Measurements from ENCODE around the gene SLC43A2. TPM values are rescaled to one million over a fixed set of nuclear protein-coding genes. Genes with fewer than 3 reads are reported as not detected.

The SLC43A2 gene
- polyA plus RNA-seq, 1 of the 3 experiments (the other 2 are of a cell fraction): 9.8 TPM

DNA sequence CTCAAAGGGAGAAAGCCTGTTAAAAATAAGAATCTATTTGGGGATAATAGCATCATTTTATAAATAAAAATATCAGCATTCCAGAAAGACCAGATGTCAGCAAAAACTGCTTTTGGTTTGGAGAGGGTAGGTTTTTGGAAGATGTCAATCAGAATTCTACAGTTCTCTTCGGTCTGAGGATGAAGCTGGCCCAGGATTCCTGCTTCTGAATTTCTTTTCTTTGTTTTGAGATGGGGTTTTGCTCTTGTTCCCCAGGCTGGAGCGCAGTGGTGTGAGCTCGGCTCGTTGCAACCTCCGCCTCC, 35.1 kb downstream of the SLC43A2 start:
- no peak for DNase-seq
- no peaks in the 10 kb centered on the region for H3K27me3 ChIP-seq (ENCODE audit: insufficient read depth)
- no peaks in the 10 kb centered on the region for H3K9me2 ChIP-seq
- peaks cover 8% of the 10 kb centered on the region for H3F3A ChIP-seq (replicated peaks; ENCODE audit: insufficient read depth)
- TF ChIP-seq USF1 (IDR thresholded peaks at IDR 0.05; ENCODE audit: borderline replicate concordance, low read depth): no peak
- no peak for TF ChIP-seq SIN3A (IDR thresholded peaks at IDR 0.05; ENCODE audit: borderline replicate concordance, low read depth, low read length)
- no peak for TF ChIP-seq FOXJ3 (CRISPR knock-in tag; IDR thresholded peaks at IDR 0.05)
- no peak for TF ChIP-seq PBX3 (IDR thresholded peaks at IDR 0.05)
- TF ChIP-seq MEF2A (IDR thresholded peaks at IDR 0.05; ENCODE audit: borderline replicate concordance, low read depth): no peak
- no peak for TF ChIP-seq NRF1 (IDR thresholded peaks at IDR 0.05; ENCODE audit: low read depth, low read length)
- TF ChIP-seq MXI1 (IDR thresholded peaks at IDR 0.05; ENCODE audit: low read depth, low read length): no peak
- CTCF ChIA-PET: interaction anchor here (2.3 kb wide), 1 partner anchor 19 kb away, joined by 7 read pairs; no protein-coding TSS in a partner anchor
- no peak overlapping the region for H3K27ac ChIP-seq (ENCODE audit: low read depth in 2 of 2, low read length in 1 of 2)
- no peak overlapping the region for H3K4me2 ChIP-seq
- 97% methylated on average over 5 of the region's 5 CpGs for WGBS (ENCODE audit: low lambda C conversion rate)
- POLR2A ChIA-PET: no interaction called here
- H2AFZ ChIP-seq (ENCODE audit: low read depth): no peak overlapping the region
- H3K4me3 ChIP-seq (ENCODE audit: low read depth in 2 of 2, low read length in 1 of 2): no peak overlapping the region
- no peaks in the 10 kb centered on the region for H4K20me1 ChIP-seq (ENCODE audit: insufficient read depth)
- H3K9me3 ChIP-seq: no peaks in the 10 kb centered on the region
- H3K79me2 ChIP-seq (ENCODE audit: insufficient read depth): no peaks in the 10 kb centered on the region
- H3K4me1 ChIP-seq (ENCODE audit: control insufficient read depth in 1 of 2, insufficient read depth in 2 of 2, low read depth in 1 of 2, low read length in 1 of 2): peaks cover 0 to 13% of the 10 kb centered on the region in 2 experiments; a peak in 2 of 4 replicates
- H3K36me3 ChIP-seq (replicated peaks in 1 of 2; ENCODE audit: control insufficient read depth in 1 of 2, insufficient read depth in 2 of 2, low read length in 1 of 2): no peaks in the 10 kb centered on the region
- H3K9ac ChIP-seq: no peak overlapping the region

DNA sequence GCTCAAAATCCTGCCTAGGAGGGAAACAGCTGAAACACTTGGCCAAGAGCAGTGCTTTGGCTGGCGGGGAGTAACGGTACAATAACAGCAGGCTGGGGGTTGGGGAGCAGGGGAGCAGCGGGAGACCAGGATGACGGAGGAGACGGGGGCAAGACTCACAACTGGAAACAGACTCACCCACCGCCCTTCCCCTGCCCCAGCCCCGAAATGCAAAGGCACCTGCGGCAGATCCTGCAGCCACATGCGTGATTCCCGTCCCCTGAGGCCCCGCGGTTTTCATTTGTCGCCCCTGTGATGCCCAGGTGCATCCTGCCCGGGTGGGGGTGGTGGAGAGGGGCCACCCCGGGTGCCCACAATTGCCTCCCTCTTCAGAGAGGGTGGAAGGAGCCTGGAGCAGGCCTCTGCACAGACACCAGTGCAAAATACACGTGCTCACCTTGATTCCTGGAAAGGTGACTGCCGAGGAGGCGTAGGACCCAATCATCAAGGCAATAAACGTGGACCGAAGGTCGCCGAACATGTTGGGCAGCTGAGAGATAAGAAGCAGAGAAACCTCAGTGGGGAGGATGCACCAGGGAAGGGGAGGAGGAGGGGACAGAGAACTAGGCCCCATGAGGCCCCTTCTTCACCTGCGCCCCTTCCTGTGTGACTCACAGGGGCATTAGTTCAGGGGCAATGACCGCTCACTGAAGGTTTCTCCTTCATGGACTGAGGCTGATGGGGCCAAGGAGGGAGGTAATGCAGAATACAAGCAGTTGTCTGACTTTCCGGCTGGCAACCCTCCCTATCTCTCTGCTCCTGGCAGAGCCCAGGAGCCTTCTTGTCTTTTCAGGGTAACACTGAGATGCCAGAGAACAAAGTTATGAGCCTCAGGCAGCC, 35.6 kb downstream of the SLC43A2 start:
- no peaks in the 10 kb centered on the region for H3K36me3 ChIP-seq (replicated peaks in 1 of 2; ENCODE audit: control insufficient read depth in 1 of 2, insufficient read depth in 2 of 2, low read length in 1 of 2)
- H3K9ac ChIP-seq: no peak overlapping the region
- no peaks in the 10 kb centered on the region for H3K9me3 ChIP-seq
- no peak overlapping the region for H3K27ac ChIP-seq (ENCODE audit: low read depth in 2 of 2, low read length in 1 of 2)
- no peaks in the 10 kb centered on the region for H3K9me2 ChIP-seq
- ChIA-PET CTCF (interaction anchor here (2.3 kb wide), 1 partner anchor 19 kb away, joined by 7 read pairs; no protein-coding TSS in a partner anchor), POLR2A (no interaction called here)
- no peak overlapping the region for H3K4me3 ChIP-seq (ENCODE audit: low read depth in 2 of 2, low read length in 1 of 2)
- no peaks in the 10 kb centered on the region for H3K79me2 ChIP-seq (ENCODE audit: insufficient read depth)
- peaks cover 8% of the 10 kb centered on the region for H3F3A ChIP-seq (replicated peaks; ENCODE audit: insufficient read depth)
- H3K27me3 ChIP-seq (ENCODE audit: insufficient read depth): no peaks in the 10 kb centered on the region
- no peaks in the 10 kb centered on the region for H4K20me1 ChIP-seq (ENCODE audit: insufficient read depth)
- WGBS (ENCODE audit: low lambda C conversion rate): 90% methylated on average over 19 of the region's 25 CpGs
- no peak for DNase-seq
- TF ChIP-seq FOSL2 (IDR thresholded peaks at IDR 0.05; ENCODE audit: borderline replicate concordance, low read depth): no peak
- TF ChIP-seq MEF2A (IDR thresholded peaks at IDR 0.05; ENCODE audit: borderline replicate concordance, low read depth): no peak
- no peak for TF ChIP-seq USF1 (IDR thresholded peaks at IDR 0.05; ENCODE audit: borderline replicate concordance, low read depth)
- no peak for TF ChIP-seq GATA2 (CRISPR knock-in tag; IDR thresholded peaks at IDR 0.05)
- TF ChIP-seq SIN3A (IDR thresholded peaks at IDR 0.05; ENCODE audit: borderline replicate concordance, low read depth, low read length): no peak
- TF ChIP-seq RCOR1 (IDR thresholded peaks at IDR 0.05; ENCODE audit: low read length): no peak
- TF ChIP-seq RAD21 (IDR thresholded peaks at IDR 0.05; ENCODE audit: low read length): no peak
- no peak for TF ChIP-seq TEAD4 (IDR thresholded peaks at IDR 0.05; ENCODE audit: borderline replicate concordance, insufficient read depth)
- TF ChIP-seq NFIC (IDR thresholded peaks at IDR 0.05; ENCODE audit: borderline replicate concordance): no peak
- no peak for TF ChIP-seq USF2 (IDR thresholded peaks at IDR 0.05; ENCODE audit: borderline replicate concordance, low read depth, low read length)
- TF ChIP-seq, protein P1, sequence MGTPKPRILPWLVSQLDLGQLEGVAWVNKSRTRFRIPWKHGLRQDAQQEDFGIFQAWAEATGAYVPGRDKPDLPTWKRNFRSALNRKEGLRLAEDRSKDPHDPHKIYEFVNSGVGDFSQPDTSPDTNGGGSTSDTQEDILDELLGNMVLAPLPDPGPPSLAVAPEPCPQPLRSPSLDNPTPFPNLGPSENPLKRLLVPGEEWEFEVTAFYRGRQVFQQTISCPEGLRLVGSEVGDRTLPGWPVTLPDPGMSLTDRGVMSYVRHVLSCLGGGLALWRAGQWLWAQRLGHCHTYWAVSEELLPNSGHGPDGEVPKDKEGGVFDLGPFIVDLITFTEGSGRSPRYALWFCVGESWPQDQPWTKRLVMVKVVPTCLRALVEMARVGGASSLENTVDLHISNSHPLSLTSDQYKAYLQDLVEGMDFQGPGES (IDR thresholded peaks at IDR 0.05; ENCODE audit: low read depth, low read length): no peak
- TF ChIP-seq TAF1 (IDR thresholded peaks at IDR 0.05; ENCODE audit: borderline replicate concordance, low read depth, low read length): no peak
- TF ChIP-seq ZBTB33 (IDR thresholded peaks at IDR 0.05; ENCODE audit: borderline replicate concordance, low read depth): no peak
- no peak for TF ChIP-seq RFX5 (IDR thresholded peaks at IDR 0.05; ENCODE audit: low read length)
- TF ChIP-seq FOXM1 (IDR thresholded peaks at IDR 0.05; ENCODE audit: low read depth): no peak
- no peak overlapping the region for H2AFZ ChIP-seq (ENCODE audit: low read depth)
- no peak overlapping the region for H3K4me2 ChIP-seq
- peaks cover 0 to 13% of the 10 kb centered on the region in 2 experiments; a peak in 2 of 4 replicates for H3K4me1 ChIP-seq (ENCODE audit: control insufficient read depth in 1 of 2, insufficient read depth in 2 of 2, low read depth in 1 of 2, low read length in 1 of 2)

Data from SK-N-SH (cell line).